Measurements from ENCODE around the gene FGFRL1. TPM values are rescaled to one million over a fixed set of nuclear protein-coding genes. Genes with fewer than 3 reads are reported as not detected.

Gene FGFRL1
- total and polyA plus RNA-seq, 2 of the 13 experiments (the other 11 are each of a cell fraction or from before 2014, with no cell fraction given) = 19.1 to 30.6 TPM

- WGBS (ENCODE audit: low lambda C conversion rate) = 20% methylated on average over 10 of the region's 28 CpGs
- H3K4me2 ChIP-seq (ENCODE audit: low read depth, low read length) = 0 out of 2 replicates have a peak overlapping the region, but pooled peaks have one; percentile 20
- no peaks in the 10 kb centered on the region for H3K9me3 ChIP-seq (ENCODE audit: low read length)
- intact Hi-C loops (cut with micrococcal nuclease; ENCODE audit: unreplicated experiment) (no loop called here), in situ Hi-C loops (cut with HindIII; ENCODE audit: extremely low pct_ligation_motif_present, low pct_unique_long_range_greater_than_20kb) (no loop called here)
- H3K79me2 ChIP-seq (ENCODE audit: insufficient read depth, low read length) = no peaks in the 10 kb centered on the region
- peaks cover 22 to 80% of the 10 kb centered on the region in 2 experiments for H3K27me3 ChIP-seq (ENCODE audit: control insufficient read depth in 1 of 2, insufficient read depth in 2 of 2, low read length in 2 of 2)
- no peaks in the 10 kb centered on the region for H4K20me1 ChIP-seq (ENCODE audit: insufficient read depth, low read length)
- TF ChIP-seq DBP (CRISPR knock-in tag; IDR thresholded peaks at IDR 0.05; ENCODE audit: not compliant biosample characterization) (no peak), PHF5A (CRISPR knock-in tag; IDR thresholded peaks at IDR 0.05; ENCODE audit: low read depth, unreplicated experiment) (no peak), ZNF687 (CRISPR knock-in tag; IDR thresholded peaks at IDR 0.05) (0 out of 2 replicates have a peak, but pooled peaks have one; percentile 17), ZNF644 (CRISPR knock-in tag; IDR thresholded peaks at IDR 0.05; ENCODE audit: low read depth) (no peak), EED (CRISPR knock-in tag; IDR thresholded peaks at IDR 0.05) (no peak), RORA (CRISPR knock-in tag; IDR thresholded peaks at IDR 0.05) (no peak)
- ATAC-seq (no peak; the same call in 2 of the 3 replicates), DNase-seq (ENCODE audit: low spot score) (no peak), FAIRE-seq (no peak)
- ChIA-PET POLR2A (no interaction called here), CTCF (ENCODE audit: low intra/inter-chr PET ratio, low total read pairs) (no interaction called here)
- no peak overlapping the region for H3K9ac ChIP-seq (ENCODE audit: insufficient read depth, low read depth, low read length)
- H2AFZ ChIP-seq (ENCODE audit: low read length) = no peak overlapping the region
- H3K36me3 ChIP-seq (replicated peaks in 1 of 2; ENCODE audit: control insufficient read depth in 1 of 2, insufficient read depth in 2 of 2, low read length in 2 of 2) = no peaks in the 10 kb centered on the region
- H3K4me3 ChIP-seq (replicated peaks in 1 of 3; ENCODE audit: insufficient read depth in 1 of 3, low read depth in 2 of 3, low read length in 3 of 3) = no peak overlapping the region; a peak in 1 of 6 replicates
- no peak overlapping the region for H3K27ac ChIP-seq (ENCODE audit: extremely low read length, insufficient read depth, low read length)
- peaks cover 26% of the 10 kb centered on the region for H3K4me1 ChIP-seq (ENCODE audit: insufficient read depth, low read length)
- no TSS peak for BruUV-seq (replicated peaks)
These were observed 45.4 kb downstream of the FGFRL1 start for GRCh38 chr4:1056671-1057402.

Data from HepG2 (cell line).